HUES6 (cell line): ENCODE data around the gene PHC3.

ENCODE experiments used
- H3K27ac ChIP-seq: 2 replicates; pipeline ENCODE4 v1.7.0; 2013; ENCODE audit warnings: low read depth, mild to moderate bottlenecking, low read length, inconsistent platforms
- H3K27me3 ChIP-seq: 2 replicates; pipeline ENCODE4 v1.6.1; 2013; ENCODE audit warnings: low read length; ENCODE audit not compliant: control insufficient read depth, insufficient read depth
- H3K36me3 ChIP-seq: 2 replicates; pipeline ENCODE4 v1.6.1; 2013; ENCODE audit warnings: low read length; ENCODE audit not compliant: control insufficient read depth, insufficient read depth
- H3K4me1 ChIP-seq: 2 replicates; pipeline ENCODE4 v1.6.1; 2013; ENCODE audit warnings: low read length; ENCODE audit not compliant: control insufficient read depth, insufficient read depth
- H3K4me3 ChIP-seq: 2 replicates; pipeline ENCODE4 v1.5.1; 2013; ENCODE audit warnings: low read depth, low read length
- H3K9ac ChIP-seq: one replicate; pipeline ENCODE4 v1.6.1; 2013; ENCODE audit warnings: mild to moderate bottlenecking, low read length
- H3K9me3 ChIP-seq: 2 replicates; pipeline ENCODE4 v1.6.1; 2013; ENCODE audit warnings: low read depth, low read length; ENCODE audit not compliant: control insufficient read depth, insufficient read depth

PHC3 gene

DNA sequence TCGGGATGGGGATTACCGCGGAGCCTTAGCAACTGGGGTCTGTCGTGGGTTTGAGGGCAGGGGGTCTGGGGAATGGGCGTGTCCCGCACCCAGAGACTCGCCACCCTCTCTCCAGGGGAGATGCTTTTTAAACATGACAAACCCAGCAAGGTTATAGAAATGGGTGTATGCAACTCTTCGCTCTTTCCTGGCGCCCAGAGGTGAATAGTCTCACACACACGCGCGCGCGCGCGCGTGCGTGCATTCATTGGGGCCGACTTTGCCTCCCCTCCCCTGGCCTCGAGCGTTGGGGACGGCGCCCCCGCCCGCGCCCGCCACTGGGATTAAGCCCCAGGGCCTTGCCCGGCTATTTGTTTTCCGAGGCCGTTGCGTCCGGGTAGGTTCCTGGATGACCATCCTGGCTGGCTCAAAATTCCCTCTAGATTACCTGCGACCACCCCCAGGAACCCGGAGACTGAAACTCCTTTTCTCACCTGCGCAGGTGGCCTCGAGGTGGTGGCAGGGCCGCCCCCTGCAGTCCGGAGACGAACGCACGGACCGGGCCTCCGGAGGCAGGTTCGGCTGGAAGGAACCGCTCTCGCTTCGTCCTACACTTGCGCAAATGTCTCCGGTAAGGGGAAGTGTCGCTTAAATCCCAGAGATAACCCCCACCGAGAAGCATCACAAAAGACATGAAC is 143.0 kb downstream of the PHC3 start:
- no peak overlapping the region for H3K9ac ChIP-seq
- no peaks in the 10 kb centered on the region for H3K36me3 ChIP-seq
- no peaks in the 10 kb centered on the region for H3K9me3 ChIP-seq
- H3K27ac ChIP-seq, result no peak overlapping the region
- H3K4me1 ChIP-seq, result peaks cover 16% of the 10 kb centered on the region; the same call in 1 of the 2 replicates
- peaks cover 41% of the 10 kb centered on the region for H3K27me3 ChIP-seq
- peak overlapping the region; percentile 77 for H3K4me3 ChIP-seq
